Esophagus muscularis mucosa (tissue), 3 donors: ENCODE results near the gene TGIF2.

Source experiments
- CTCF ChIP-seq, 3 experiments: fragments of 200-600 bp in 2 of 3; fragments of 450-650 bp in 1 of 3; sonication (generic) in 2 of 3; IDR thresholded peaks; one replicate each; pipeline ENCODE4 v1.5.1; 2017 to 2019; ENCODE audit warnings: antibody characterized with exemption in 3 of 3, mild to moderate bottlenecking in 2 of 3, moderate library complexity in 1 of 3
- POLR2A ChIP-seq: fragments of 450-650 bp; IDR thresholded peaks from one replicate; pipeline ENCODE4 v1.6.1; 2017; ENCODE audit warnings: antibody characterized with exemption, moderate library complexity, mild to moderate bottlenecking, low read depth
- POLR2AphosphoS5 ChIP-seq, 2 donors: sonication (generic); formaldehyde crosslinking; IDR thresholded peaks; one replicate each; pipeline ENCODE4 v1.6.1; 2017; ENCODE audit warnings: antibody characterized with exemption in 2 of 2

DNA sequence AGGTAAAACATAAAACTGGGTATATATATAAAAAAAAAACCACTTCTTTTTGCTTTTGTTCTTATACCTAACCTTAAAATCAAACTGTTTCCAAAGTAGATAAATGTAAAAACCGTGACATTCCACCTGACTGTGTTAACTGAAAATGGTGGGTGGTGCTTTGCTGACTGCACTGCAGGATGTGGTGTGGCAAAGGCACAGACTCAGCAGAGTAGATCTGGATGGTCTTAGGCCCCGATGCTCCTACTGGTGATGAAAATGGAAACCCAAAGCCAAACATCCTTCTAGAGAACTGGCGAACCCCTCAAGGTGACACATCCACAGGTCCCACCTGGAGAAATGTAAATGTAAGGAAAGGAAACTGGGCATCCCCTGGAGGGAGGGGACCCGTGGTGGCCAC is 8.9 kb downstream of the TGIF2 start:
- TF ChIP-seq CTCF (IDR thresholded peaks at IDR 0.05) (no peak), POLR2A (no peak), POLR2AphosphoS5 (IDR thresholded peaks at IDR 0.05) (no peak)
